ENCODE data around the gene WDR45B. TPM values are rescaled to one million over a fixed set of nuclear protein-coding genes. Genes with fewer than 3 reads are reported as not detected.

Gene WDR45B
- total RNA-seq, 2 donors from 2014 or later: 97.8 to 146 TPM

GRCh38 chr17:82693168-82693867 lies 45.1 kb upstream of the WDR45B start:
- Histone ChIP-seq H3K4me1 (replicated peaks) (peaks cover 9% of the 10 kb centered on the region), H3K27ac (no peak overlapping the region), H3K9me3 (no peaks in the 10 kb centered on the region), H3K27me3 (replicated peaks; ENCODE audit: insufficient read depth) (no peaks in the 10 kb centered on the region), H3K4me3 (no peak overlapping the region), H3K36me3 (no peaks in the 10 kb centered on the region)
- intact Hi-C loops (cut with DNase I): no loop called here
- TF ChIP-seq CTCF (IDR thresholded peaks at IDR 0.05) (no peak), POLR2A (IDR thresholded peaks at IDR 0.05) (no peak), POLR2AphosphoS5 (IDR thresholded peaks at IDR 0.05) (no peak)
- WGBS: 91% methylated on average over 22 of the region's 22 CpGs
- DNase-seq (ENCODE audit: low spot score): no peak

- TF ChIP-seq POLR2AphosphoS5 (IDR thresholded peaks at IDR 0.05) (no peak), POLR2A (IDR thresholded peaks at IDR 0.05) (no peak), CTCF (IDR thresholded peaks at IDR 0.05) (no peak)
- H3K27me3 ChIP-seq (replicated peaks; ENCODE audit: insufficient read depth): no peaks in the 10 kb centered on the region
- no peak for DNase-seq (ENCODE audit: low spot score)
- 79% methylated on average over 8 of the region's 16 CpGs for WGBS
- no peak overlapping the region for H3K27ac ChIP-seq
- no peaks in the 10 kb centered on the region for H3K36me3 ChIP-seq
- no peaks in the 10 kb centered on the region for H3K9me3 ChIP-seq
- H3K4me3 ChIP-seq: no peak overlapping the region
- H3K4me1 ChIP-seq (replicated peaks): peaks cover 5% of the 10 kb centered on the region
- intact Hi-C loops (cut with DNase I): no loop called here
These were observed 44.0 kb upstream of the WDR45B start for GRCh38 chr17:82692268-82692667.

DNA sequence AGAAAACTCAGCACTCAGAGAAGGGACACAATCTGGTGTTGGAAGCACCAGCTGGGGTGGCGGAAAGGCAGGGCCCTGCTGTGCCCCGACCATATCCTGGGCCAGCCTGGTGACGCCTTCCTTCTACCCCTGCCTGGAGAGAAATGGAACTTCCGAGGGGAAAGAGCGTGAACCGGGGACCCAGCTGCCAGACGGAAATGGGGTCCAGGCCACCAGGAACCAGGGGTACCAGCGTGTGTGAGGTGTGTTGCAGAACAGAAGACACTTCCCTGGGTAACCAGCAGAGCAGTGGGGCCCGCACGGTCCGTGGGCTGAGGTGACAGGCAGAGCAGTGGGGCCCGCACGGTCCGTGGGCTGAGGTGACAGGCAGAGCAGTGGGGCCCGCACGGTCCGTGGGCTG lies 43.5 kb upstream of the WDR45B start:
- Histone ChIP-seq H3K4me3 (no peak overlapping the region), H3K27ac (no peak overlapping the region), H3K9me3 (no peaks in the 10 kb centered on the region), H3K36me3 (no peaks in the 10 kb centered on the region), H3K4me1 (replicated peaks) (peaks cover 4% of the 10 kb centered on the region), H3K27me3 (replicated peaks; ENCODE audit: insufficient read depth) (no peaks in the 10 kb centered on the region)
- WGBS: 87% methylated on average over 13 of the region's 17 CpGs
- TF ChIP-seq CTCF (IDR thresholded peaks at IDR 0.05) (no peak), POLR2AphosphoS5 (IDR thresholded peaks at IDR 0.05) (no peak), POLR2A (IDR thresholded peaks at IDR 0.05) (no peak)
- DNase-seq (ENCODE audit: low spot score): no peak
- intact Hi-C loops (cut with DNase I): no loop called here

GRCh38 chr17:82690786-82691489 lies 42.7 kb upstream of the WDR45B start:
- H3K9me3 ChIP-seq: no peaks in the 10 kb centered on the region
- H3K36me3 ChIP-seq: no peaks in the 10 kb centered on the region
- no peaks in the 10 kb centered on the region for H3K27me3 ChIP-seq (replicated peaks; ENCODE audit: insufficient read depth)
- WGBS: 76% methylated on average over 18 of the region's 18 CpGs
- TF ChIP-seq POLR2A (IDR thresholded peaks at IDR 0.05) (no peak), POLR2AphosphoS5 (IDR thresholded peaks at IDR 0.05) (no peak), CTCF (IDR thresholded peaks at IDR 0.05) (no peak)
- intact Hi-C loops (cut with DNase I): no loop called here
- peaks cover 4% of the 10 kb centered on the region for H3K4me1 ChIP-seq (replicated peaks)
- DNase-seq (ENCODE audit: low spot score): no peak
- no peak overlapping the region for H3K4me3 ChIP-seq
- H3K27ac ChIP-seq: no peak overlapping the region

- intact Hi-C loops (cut with DNase I): no loop called here
- WGBS: 87% methylated on average over 8 of the region's 8 CpGs
- Histone ChIP-seq H3K4me1 (replicated peaks) (peaks cover 4% of the 10 kb centered on the region), H3K27ac (no peak overlapping the region), H3K36me3 (no peaks in the 10 kb centered on the region), H3K9me3 (no peaks in the 10 kb centered on the region), H3K27me3 (replicated peaks; ENCODE audit: insufficient read depth) (no peaks in the 10 kb centered on the region), H3K4me3 (no peak overlapping the region)
- no peak for TF ChIP-seq CTCF (IDR thresholded peaks at IDR 0.05)
- no peak for TF ChIP-seq POLR2A (IDR thresholded peaks at IDR 0.05)
- no peak for TF ChIP-seq POLR2AphosphoS5 (IDR thresholded peaks at IDR 0.05)
- DNase-seq (ENCODE audit: low spot score): no peak
These were observed 40.8 kb upstream of the WDR45B start for GRCh38 chr17:82689077-82689476.

All from prostate gland (tissue), 2 donors.